Stimulated activated CD4-positive, alpha-beta T cell treated with anti-CD3 and anti-CD28 coated beads, Interleukin-4, amount 100 ng/mL, for 48 hours (primary cell): ENCODE results near the gene DDB1.

Experiments used
- DNase-seq, 2 donors: peaks; one replicate each; pipeline ENCODE4 v3.0.0-alpha.2; 2020; ENCODE audit warnings: low read depth in 2 of 2

DDB1 gene

GRCh38 chr11:61336171-61336935, 3.4 kb upstream of the DDB1 start:
- DNase-seq = peak; percentile 72

- DNase-seq = no peak
These were observed 2.4 kb upstream of the DDB1 start for GRCh38 chr11:61335355-61335710.

DNA sequence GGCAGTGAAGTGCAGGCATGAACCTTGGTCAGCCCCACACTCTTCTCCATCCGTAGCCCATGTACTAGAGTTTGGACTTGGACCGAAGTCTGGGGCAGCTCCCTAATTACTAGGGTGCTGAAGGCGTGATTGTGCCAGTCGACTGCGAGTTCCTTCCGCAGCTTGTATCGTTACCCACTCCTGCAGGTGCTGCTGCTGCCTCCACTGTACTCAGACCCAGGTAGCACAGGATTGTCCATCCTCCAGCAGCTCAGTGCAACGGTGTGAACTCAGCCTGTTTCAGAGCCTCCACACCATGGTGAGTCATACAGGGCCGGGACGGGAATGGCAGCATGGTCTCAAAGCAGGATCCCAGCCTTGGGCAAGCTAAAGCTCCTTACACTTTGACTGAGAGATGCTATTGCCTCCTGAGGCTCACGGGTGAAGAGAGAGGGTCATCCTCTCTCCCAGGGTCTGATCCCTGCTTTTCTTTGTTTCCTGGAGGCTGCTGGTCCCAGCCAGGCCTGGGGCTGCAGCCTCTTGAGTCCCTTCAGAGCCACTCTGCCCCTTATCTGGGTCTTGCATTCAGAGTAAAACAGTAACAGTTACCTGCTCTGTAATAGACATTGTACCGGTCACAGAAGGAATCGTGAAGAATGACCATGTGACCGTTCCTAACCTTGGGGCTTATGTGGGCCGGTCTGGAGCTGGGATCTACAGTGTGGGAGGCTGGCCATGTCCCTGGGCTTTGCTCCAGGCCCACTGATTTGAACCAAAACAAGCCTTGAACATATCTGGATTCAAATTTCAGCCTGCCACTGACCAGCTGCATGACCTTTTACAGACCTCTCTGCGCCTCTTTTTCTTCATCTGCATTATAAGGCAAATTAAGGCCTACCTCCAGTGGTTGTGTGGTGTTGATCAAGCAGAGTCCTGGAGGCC, 1.8 kb upstream of the DDB1 start:
- no peak for DNase-seq

DNA sequence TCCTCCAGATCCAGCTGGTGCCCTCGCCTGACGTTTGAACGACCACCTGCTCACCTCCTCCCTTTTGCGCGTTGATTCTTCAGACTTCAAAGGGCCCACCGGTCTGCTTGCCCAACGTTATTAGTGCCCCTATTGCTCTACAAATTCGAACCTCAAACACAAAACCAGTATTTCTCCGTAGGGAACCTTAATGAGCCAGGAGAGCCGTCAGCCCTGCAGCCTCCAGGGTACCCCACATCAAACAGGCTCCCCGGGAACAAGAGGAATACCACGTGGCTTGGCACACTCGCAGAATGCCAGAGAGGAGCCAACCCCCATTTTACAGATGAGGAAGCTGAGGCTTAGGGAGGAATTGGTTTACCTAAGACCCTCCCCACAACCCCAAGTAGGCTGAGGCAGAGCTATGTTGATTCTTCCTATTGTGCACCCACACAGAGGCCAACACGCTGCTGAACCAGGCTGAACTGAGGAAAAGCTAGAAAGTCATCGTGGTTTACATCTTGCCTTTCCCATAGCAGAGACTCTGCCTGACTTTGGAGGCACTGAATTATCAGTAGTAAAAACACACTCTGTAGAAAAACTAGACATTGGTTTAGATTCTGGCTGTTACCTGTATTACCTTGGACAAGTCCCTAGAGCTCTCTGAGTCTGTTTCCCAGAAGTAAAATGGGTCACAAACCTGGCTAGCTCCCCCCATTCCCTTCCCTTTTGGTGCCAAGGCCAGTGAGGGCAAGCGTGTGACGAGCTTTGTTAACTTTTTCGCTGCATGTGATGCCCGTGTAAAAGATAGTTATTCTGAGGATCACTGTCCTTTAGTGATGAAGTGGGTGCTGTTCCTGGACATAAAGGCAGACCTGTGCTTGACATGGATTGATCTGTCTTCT, 887 bp upstream of the DDB1 start:
- DNase-seq = no peak

- DNase-seq = no peak
These were observed 566 bp downstream of the DDB1 start for GRCh38 chr11:61332281-61332796.

- no peak for DNase-seq
These were observed 1.3 kb downstream of the DDB1 start for GRCh38 chr11:61331651-61332050.

GRCh38 chr11:61329871-61330270, 3.0 kb downstream of the DDB1 start:
- no peak for DNase-seq

DNA sequence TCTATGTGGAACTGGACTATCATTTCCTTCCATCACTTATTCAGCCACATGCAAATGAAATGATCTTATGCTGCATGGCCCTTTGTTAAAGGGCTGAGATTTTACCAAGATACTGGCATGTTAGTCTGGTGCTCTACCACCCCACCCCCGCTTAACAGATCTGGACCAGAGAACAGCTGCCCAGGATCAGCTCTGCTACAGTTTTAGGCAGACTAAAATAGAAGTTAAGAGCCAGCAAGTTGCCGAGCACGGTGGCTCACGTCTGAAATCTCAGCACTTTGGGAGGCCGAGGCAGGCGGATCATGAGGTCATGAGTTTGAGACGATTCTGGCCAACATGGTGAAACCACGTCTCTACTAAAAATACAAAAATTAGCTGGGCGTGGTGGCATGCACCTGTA, 4.6 kb downstream of the DDB1 start:
- DNase-seq = no peak

GRCh38 chr11:61327669-61328071, 5.2 kb downstream of the DDB1 start:
- no peak for DNase-seq

DNA sequence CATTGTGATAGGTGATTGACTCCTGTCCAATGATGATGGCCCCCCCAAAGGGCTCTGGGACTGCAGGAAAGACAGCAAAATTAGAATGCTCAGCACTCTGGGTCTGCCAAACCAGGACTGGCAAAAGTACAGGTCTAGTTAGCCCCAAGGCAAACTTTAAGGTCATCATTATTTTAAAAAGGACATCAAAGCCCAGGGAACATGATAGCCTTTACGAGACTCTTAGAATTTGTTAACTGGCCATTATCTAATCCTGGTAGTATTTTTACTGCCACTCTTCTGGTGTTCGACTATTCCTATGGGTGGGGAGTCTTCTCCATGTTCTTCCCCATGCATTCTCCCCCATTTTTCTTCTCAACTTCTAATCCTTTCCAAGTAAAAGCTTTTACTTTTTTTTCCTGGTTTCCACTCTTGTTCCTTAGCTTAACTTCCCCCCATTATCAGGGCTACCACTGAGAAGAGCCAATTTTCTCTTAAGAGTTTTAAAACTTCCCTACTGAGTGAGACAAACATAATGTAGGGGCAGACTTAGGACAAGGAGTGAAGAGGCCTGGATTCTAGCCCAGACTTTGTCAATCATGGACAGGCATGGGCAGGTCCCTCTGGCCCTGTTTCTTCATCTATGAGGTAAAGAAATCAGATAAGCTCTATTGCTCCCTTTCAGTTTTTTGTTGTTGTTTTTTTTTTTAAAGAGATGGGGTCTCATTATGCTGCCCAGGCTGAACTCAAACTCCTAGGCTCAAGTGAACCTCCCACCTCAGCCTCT, 7.1 kb downstream of the DDB1 start:
- no peak for DNase-seq

GRCh38 chr11:61315260-61315659, 17.6 kb downstream of the DDB1 start:
- DNase-seq = no peak

- no peak for DNase-seq
These were observed 22.2 kb downstream of the DDB1 start for GRCh38 chr11:61310749-61311148.

DNA sequence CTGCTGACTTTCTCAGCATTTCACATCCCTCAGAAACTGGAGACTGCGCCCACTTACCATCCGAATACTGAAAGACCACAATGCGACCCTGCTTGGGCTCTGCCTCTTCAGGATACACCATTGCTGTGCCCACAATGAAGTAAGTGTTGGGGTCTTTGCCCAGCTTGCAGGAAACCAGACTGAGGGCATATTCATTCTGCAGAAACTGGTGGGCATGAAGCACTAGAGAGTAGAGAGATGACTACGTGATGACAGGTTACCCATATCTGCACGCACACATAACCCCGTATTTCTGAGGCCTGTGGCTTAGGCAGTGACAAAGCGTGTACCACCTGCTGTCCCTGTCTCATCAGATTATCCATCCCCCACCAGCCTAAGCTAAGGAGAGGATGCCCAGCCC, 23.2 kb downstream of the DDB1 start:
- DNase-seq = no peak

DNA sequence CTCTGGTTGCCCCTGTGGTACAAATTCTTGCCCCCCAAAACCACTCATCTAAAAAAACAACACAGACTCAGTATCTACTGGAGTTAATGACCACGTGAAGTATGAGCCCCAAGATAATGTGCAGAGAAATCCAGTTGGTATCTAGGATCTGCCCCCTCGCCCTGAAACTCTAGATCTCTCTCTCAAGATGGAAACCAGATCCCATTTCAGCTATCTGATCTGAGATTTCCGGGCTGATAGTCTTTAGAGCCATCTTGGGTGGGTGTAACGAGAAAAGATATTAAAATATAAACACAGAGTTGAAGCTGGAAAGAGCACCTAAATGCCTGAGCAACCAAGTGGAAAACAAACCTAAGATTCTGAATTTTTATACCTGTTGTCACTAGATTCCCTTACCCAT, 23.8 kb downstream of the DDB1 start:
- no peak for DNase-seq

GRCh38 chr11:61307354-61307753, 25.6 kb downstream of the DDB1 start:
- no peak for DNase-seq

DNA sequence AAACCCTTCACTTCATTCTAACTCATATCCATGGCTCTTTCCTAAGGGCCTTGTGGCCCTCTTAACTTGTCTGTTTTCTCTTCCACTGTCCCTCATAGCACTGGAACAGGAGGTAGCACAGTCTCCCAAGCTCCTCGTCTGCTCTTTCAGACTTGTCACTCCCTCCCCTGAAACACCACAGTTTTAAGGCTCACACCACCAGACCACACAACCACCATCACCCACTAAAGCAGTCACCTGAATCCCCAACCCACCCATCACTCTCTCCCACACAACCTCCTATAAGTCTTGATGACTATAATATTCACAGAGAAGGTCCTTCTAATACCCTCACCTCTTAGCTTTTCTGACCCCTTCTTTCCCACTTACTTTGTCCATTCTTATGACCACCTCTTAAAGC, 26.7 kb downstream of the DDB1 start:
- DNase-seq = no peak

- no peak for DNase-seq
These were observed 27.5 kb downstream of the DDB1 start for GRCh38 chr11:61305417-61305816.

- no peak for DNase-seq
These were observed 29.2 kb downstream of the DDB1 start for GRCh38 chr11:61303725-61304124.

- no peak for DNase-seq
These were observed 30.4 kb downstream of the DDB1 start for GRCh38 chr11:61302550-61302949.

GRCh38 chr11:61298663-61299244, 34.2 kb downstream of the DDB1 start:
- no peak for DNase-seq

GRCh38 chr11:61297746-61298145, 35.2 kb downstream of the DDB1 start:
- no peak for DNase-seq
